Measurements from ENCODE around the gene CRISPLD2.

- TF ChIP-seq CTCF (IDR thresholded peaks at IDR 0.05) (no peak), POLR2A (IDR thresholded peaks at IDR 0.05) (no peak)
These were observed 2.6 kb upstream of the CRISPLD2 start for GRCh38 chr16:84817206-84817605.
